Measurements from ENCODE around the gene PLB1.

DNA sequence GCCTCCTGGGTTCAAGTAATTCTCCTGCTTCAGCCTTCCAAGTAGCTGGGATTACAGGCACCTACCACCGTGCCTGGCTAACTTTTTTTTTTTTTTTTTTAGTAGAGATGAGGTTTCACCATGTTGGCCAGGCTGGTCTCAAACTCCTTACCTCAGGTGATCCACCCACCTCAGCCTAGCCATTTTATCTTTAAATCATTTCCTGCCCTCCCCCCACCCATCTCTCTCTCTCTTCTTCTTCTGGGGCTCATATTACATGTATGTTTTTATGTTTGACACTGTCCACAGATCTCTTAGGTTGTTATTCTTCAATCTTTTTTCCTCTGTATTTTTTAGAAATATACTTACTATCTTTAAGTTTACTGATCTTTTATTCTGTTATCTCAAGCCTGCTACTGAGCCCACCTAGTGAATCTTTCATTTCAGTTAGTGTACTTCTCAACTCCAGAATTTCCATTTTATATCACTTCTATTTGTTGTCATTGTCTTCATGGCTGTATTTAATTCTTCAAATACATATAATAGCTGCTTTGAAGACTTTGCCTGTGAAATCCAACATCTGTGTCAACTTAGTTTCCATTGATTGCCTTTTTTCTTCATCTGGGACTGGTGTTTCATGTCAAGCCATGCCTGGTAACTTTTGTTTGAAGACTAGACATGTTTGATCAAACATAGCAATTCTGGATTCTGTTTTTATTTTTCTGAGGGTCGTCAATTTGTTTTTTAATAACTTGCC lies 16.2 kb downstream of the PLB1 start:
- TF ChIP-seq, protein P1, sequence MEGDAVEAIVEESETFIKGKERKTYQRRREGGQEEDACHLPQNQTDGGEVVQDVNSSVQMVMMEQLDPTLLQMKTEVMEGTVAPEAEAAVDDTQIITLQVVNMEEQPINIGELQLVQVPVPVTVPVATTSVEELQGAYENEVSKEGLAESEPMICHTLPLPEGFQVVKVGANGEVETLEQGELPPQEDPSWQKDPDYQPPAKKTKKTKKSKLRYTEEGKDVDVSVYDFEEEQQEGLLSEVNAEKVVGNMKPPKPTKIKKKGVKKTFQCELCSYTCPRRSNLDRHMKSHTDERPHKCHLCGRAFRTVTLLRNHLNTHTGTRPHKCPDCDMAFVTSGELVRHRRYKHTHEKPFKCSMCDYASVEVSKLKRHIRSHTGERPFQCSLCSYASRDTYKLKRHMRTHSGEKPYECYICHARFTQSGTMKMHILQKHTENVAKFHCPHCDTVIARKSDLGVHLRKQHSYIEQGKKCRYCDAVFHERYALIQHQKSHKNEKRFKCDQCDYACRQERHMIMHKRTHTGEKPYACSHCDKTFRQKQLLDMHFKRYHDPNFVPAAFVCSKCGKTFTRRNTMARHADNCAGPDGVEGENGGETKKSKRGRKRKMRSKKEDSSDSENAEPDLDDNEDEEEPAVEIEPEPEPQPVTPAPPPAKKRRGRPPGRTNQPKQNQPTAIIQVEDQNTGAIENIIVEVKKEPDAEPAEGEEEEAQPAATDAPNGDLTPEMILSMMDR (conservative IDR thresholded peaks at IDR 0.05; ENCODE audit: low read length): no peak
- no peak for TF ChIP-seq EZH2phosphoT487 (IDR thresholded peaks at IDR 0.05; ENCODE audit: borderline replicate concordance)
